Vagina (tissue), 2 donors: ENCODE data around the gene GALNT9. TPM values are rescaled to one million over a fixed set of nuclear protein-coding genes. Genes with fewer than 3 reads are reported as not detected.

ENCODE experiments used
- DNase-seq, 2 donors: peaks; one replicate each; pipeline ENCODE4 v3.0.0-alpha.2; 2017; ENCODE audit errors: extremely low spot score in 2 of 2
- H3K27ac ChIP-seq: fragments of 200-600 bp; sonication (generic); one replicate; pipeline ENCODE4 v1.5.1; 2019
- H3K27me3 ChIP-seq: fragments of 200-600 bp; sonication (generic); one replicate; pipeline ENCODE4 v1.5.1; 2019
- H3K36me3 ChIP-seq, 2 donors: fragments of 200-600 bp; sonication (generic); one replicate each; pipeline ENCODE4 v1.5.1; 2017 to 2019
- H3K4me1 ChIP-seq: fragments of 200-600 bp; sonication (generic); one replicate; pipeline ENCODE4 v1.5.1; 2019
- H3K4me3 ChIP-seq, 2 donors: fragments of 200-600 bp; sonication (generic); 1 replicate in 1 of 2; 2 replicates in 1 of 2; pipeline ENCODE4 v1.5.1; 2016 to 2019
- H3K9me3 ChIP-seq: fragments of 200-600 bp; sonication (generic); one replicate; pipeline ENCODE4 v1.5.1; 2019
- POLR2A ChIP-seq, 2 donors: fragments of 450-650 bp; IDR thresholded peaks; one replicate each; pipeline ENCODE4 v1.6.1; 2017; ENCODE audit warnings: antibody characterized with exemption in 2 of 2, mild to moderate bottlenecking in 2 of 2, moderate library complexity in 2 of 2
- POLR2AphosphoS5 ChIP-seq, 2 donors: sonication (generic); formaldehyde crosslinking; IDR thresholded peaks; one replicate each; pipeline ENCODE4 v1.9.0; 2017; ENCODE audit warnings: antibody characterized with exemption in 2 of 2, mild to moderate bottlenecking in 2 of 2, low read depth in 1 of 2; ENCODE audit not compliant: insufficient read depth in 1 of 2
- intact Hi-C: fragments of 100-400 bp; cut with DNase I; formaldehyde crosslinking; loops from one replicate; pipeline ENCODE4 v1.15.1; 2023
- total RNA-seq: library from RNA; depleted of rRNA; stranded (reverse); fragments of >200 nt; gene quantifications from one replicate; pipeline ENCODE4 v1.2.3, GENCODE V29; 2016
- TF ChIP-seq, protein P1 (sequence below), 3 experiments: fragments of 450-650 bp in 2 of 3; fragments of 200-600 bp in 1 of 3; sonication (generic) in 1 of 3; IDR thresholded peaks; one replicate each; pipeline ENCODE4 v1.5.1; 2017 to 2019; ENCODE audit warnings: antibody characterized with exemption in 3 of 3, mild to moderate bottlenecking in 2 of 3, moderate library complexity in 2 of 3

The GALNT9 gene
- total RNA-seq, 1 donor from 2014 or later = 1.5 TPM

GRCh38 chr12:132162508-132163031 lies 166.8 kb downstream of the GALNT9 start:
- H3K4me3 ChIP-seq = peak overlapping the region in 1 of 2 donors; percentile 1
- intact Hi-C loops = no loop called here
- peaks cover 5% of the 10 kb centered on the region for H3K27me3 ChIP-seq
- no peaks in the 10 kb centered on the region for H3K36me3 ChIP-seq
- H3K4me1 ChIP-seq = peaks cover 8% of the 10 kb centered on the region
- no peak overlapping the region for H3K27ac ChIP-seq
- TF ChIP-seq, protein P1, sequence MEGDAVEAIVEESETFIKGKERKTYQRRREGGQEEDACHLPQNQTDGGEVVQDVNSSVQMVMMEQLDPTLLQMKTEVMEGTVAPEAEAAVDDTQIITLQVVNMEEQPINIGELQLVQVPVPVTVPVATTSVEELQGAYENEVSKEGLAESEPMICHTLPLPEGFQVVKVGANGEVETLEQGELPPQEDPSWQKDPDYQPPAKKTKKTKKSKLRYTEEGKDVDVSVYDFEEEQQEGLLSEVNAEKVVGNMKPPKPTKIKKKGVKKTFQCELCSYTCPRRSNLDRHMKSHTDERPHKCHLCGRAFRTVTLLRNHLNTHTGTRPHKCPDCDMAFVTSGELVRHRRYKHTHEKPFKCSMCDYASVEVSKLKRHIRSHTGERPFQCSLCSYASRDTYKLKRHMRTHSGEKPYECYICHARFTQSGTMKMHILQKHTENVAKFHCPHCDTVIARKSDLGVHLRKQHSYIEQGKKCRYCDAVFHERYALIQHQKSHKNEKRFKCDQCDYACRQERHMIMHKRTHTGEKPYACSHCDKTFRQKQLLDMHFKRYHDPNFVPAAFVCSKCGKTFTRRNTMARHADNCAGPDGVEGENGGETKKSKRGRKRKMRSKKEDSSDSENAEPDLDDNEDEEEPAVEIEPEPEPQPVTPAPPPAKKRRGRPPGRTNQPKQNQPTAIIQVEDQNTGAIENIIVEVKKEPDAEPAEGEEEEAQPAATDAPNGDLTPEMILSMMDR (IDR thresholded peaks at IDR 0.05) = no peak
- peak in 1 of 2 donors; percentile 11 for TF ChIP-seq POLR2AphosphoS5 (IDR thresholded peaks at IDR 0.05; ENCODE audit: insufficient read depth in 1 of 2, low read depth in 1 of 2)
- H3K9me3 ChIP-seq = no peaks in the 10 kb centered on the region
- DNase-seq = no peak

GRCh38 chr12:132161796-132162507 lies 167.4 kb downstream of the GALNT9 start:
- peaks cover 5% of the 10 kb centered on the region for H3K27me3 ChIP-seq
- intact Hi-C loops = no loop called here
- no peak overlapping the region for H3K27ac ChIP-seq
- H3K4me1 ChIP-seq = peaks cover 8% of the 10 kb centered on the region
- no peak for TF ChIP-seq POLR2AphosphoS5 (IDR thresholded peaks at IDR 0.05; ENCODE audit: insufficient read depth in 1 of 2, low read depth in 1 of 2)
- TF ChIP-seq POLR2A (IDR thresholded peaks at IDR 0.05) = no peak
- TF ChIP-seq, protein P1 (IDR thresholded peaks at IDR 0.05) = no peak
- no peaks in the 10 kb centered on the region for H3K9me3 ChIP-seq
- H3K4me3 ChIP-seq = no peak overlapping the region
- no peak for DNase-seq
- no peaks in the 10 kb centered on the region for H3K36me3 ChIP-seq

GRCh38 chr12:132161036-132161781 lies 168.2 kb downstream of the GALNT9 start:
- intact Hi-C loops = no loop called here

GRCh38 chr12:132160601-132161035 lies 168.8 kb downstream of the GALNT9 start:
- no peak for DNase-seq
- intact Hi-C loops = no loop called here
- no peaks in the 10 kb centered on the region for H3K36me3 ChIP-seq

More at GRCh38 chr12:132161036-132161781, 168.2 kb downstream of the GALNT9 start:
- DNase-seq = no peak
- Histone ChIP-seq H3K9me3 (no peaks in the 10 kb centered on the region), H3K36me3 (no peaks in the 10 kb centered on the region), H3K4me3 (no peak overlapping the region), H3K27me3 (peaks cover 5% of the 10 kb centered on the region), H3K27ac (no peak overlapping the region), H3K4me1 (peaks cover 8% of the 10 kb centered on the region)
- TF ChIP-seq POLR2AphosphoS5 (IDR thresholded peaks at IDR 0.05; ENCODE audit: insufficient read depth in 1 of 2, low read depth in 1 of 2) (no peak), POLR2A (IDR thresholded peaks at IDR 0.05) (no peak)
- TF ChIP-seq, protein P1 (IDR thresholded peaks at IDR 0.05) = no peak

More at GRCh38 chr12:132160601-132161035, 168.8 kb downstream of the GALNT9 start:
- Histone ChIP-seq H3K9me3 (no peaks in the 10 kb centered on the region), H3K27ac (no peak overlapping the region), H3K4me3 (no peak overlapping the region), H3K4me1 (peaks cover 8% of the 10 kb centered on the region), H3K27me3 (peaks cover 5% of the 10 kb centered on the region)
- TF ChIP-seq POLR2AphosphoS5 (IDR thresholded peaks at IDR 0.05; ENCODE audit: insufficient read depth in 1 of 2, low read depth in 1 of 2) (no peak), POLR2A (IDR thresholded peaks at IDR 0.05) (no peak)
- TF ChIP-seq, protein P1 (IDR thresholded peaks at IDR 0.05) = no peak
